Endothelial cell of umbilical vein (primary cell): ENCODE measurements around the gene ACVR1C.

Experiments used
- EZH2 ChIP-seq: IDR thresholded peaks from 2 replicates; pipeline ENCODE4 v1.6.1; 2012; ENCODE audit warnings: borderline replicate concordance, low read depth, mild to moderate bottlenecking, moderate library complexity, low read length, inconsistent platforms; ENCODE audit not compliant: severe bottlenecking
- MYC ChIP-seq: IDR thresholded peaks from one replicate; pipeline ENCODE4 v1.6.1; 2011; ENCODE audit warnings: mild to moderate bottlenecking, low read depth, low read length
- TF ChIP-seq, protein P1 (sequence below), 2 donors: IDR thresholded peaks; 1 replicate in 1 of 2; 2 replicates in 1 of 2; pipeline ENCODE4 v1.5.1; 2011; ENCODE audit warnings: low read length in 2 of 2, mild to moderate bottlenecking in 2 of 2, moderate library complexity in 2 of 2, control low read depth in 1 of 2, inconsistent platforms in 1 of 2, low read depth in 1 of 2; ENCODE audit not compliant: insufficient read depth in 1 of 2; ENCODE audit errors: extremely low read depth in 1 of 2

- TF ChIP-seq, protein P1, sequence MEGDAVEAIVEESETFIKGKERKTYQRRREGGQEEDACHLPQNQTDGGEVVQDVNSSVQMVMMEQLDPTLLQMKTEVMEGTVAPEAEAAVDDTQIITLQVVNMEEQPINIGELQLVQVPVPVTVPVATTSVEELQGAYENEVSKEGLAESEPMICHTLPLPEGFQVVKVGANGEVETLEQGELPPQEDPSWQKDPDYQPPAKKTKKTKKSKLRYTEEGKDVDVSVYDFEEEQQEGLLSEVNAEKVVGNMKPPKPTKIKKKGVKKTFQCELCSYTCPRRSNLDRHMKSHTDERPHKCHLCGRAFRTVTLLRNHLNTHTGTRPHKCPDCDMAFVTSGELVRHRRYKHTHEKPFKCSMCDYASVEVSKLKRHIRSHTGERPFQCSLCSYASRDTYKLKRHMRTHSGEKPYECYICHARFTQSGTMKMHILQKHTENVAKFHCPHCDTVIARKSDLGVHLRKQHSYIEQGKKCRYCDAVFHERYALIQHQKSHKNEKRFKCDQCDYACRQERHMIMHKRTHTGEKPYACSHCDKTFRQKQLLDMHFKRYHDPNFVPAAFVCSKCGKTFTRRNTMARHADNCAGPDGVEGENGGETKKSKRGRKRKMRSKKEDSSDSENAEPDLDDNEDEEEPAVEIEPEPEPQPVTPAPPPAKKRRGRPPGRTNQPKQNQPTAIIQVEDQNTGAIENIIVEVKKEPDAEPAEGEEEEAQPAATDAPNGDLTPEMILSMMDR (IDR thresholded peaks at IDR 0.05; ENCODE audit: extremely low read depth in 1 of 2, insufficient read depth in 1 of 2, low read depth in 1 of 2, low read length in 2 of 2) = no peak
- no peak for TF ChIP-seq EZH2
- TF ChIP-seq MYC = no peak
These were observed 33.1 kb upstream of the ACVR1C start for GRCh38 chr2:157661776-157662175.
